GM20000 (cell line): ENCODE measurements around the gene SYNDIG1.

Experiments
- DNase-seq: peaks from one replicate; pipeline ENCODE4 v3.0.0; 2012; ENCODE audit warnings: low spot score
- CTCF ChIP-seq: IDR thresholded peaks from 2 replicates; pipeline ENCODE4 v1.5.1; 2012; ENCODE audit warnings: mild to moderate bottlenecking, control low read depth; ENCODE audit errors: extremely low read depth, missing control alignments

Gene SYNDIG1

GRCh38 chr20:24648919-24649318, 179.5 kb downstream of the SYNDIG1 start:
- DNase-seq = no peak
- TF ChIP-seq CTCF = no peak

GRCh38 chr20:24649787-24650490, 180.5 kb downstream of the SYNDIG1 start:
- TF ChIP-seq CTCF = no peak
- no peak for DNase-seq

- no peak for DNase-seq
- TF ChIP-seq CTCF = no peak
These were observed 181.9 kb downstream of the SYNDIG1 start for GRCh38 chr20:24651171-24651975.

GRCh38 chr20:24651976-24652345, 182.5 kb downstream of the SYNDIG1 start:
- no peak for TF ChIP-seq CTCF
- DNase-seq = no peak

- DNase-seq = no peak
- TF ChIP-seq CTCF = no peak
These were observed 183.9 kb downstream of the SYNDIG1 start for GRCh38 chr20:24653306-24653705.

- TF ChIP-seq CTCF = no peak
- no peak for DNase-seq
These were observed 185.0 kb downstream of the SYNDIG1 start for GRCh38 chr20:24654425-24654824.

- no peak for DNase-seq
- no peak for TF ChIP-seq CTCF
These were observed 187.0 kb downstream of the SYNDIG1 start for GRCh38 chr20:24656391-24656790.
